WTC11 (cell line): Measurements from ENCODE around the gene NPAT.

ENCODE experiments used
- ESRRA ChIP-seq: sonication (generic); formaldehyde crosslinking; IDR thresholded peaks from 2 replicates; pipeline ENCODE4 v1.8.1; 2022; ENCODE audit warnings: mild to moderate bottlenecking, missing genetic modification reagents, borderline replicate concordance
- FOXJ3 ChIP-seq: sonication (generic); formaldehyde crosslinking; IDR thresholded peaks from 2 replicates; pipeline ENCODE4 v1.9.0; 2021; ENCODE audit warnings: missing genetic modification reagents, mild to moderate bottlenecking, borderline replicate concordance
- FOXK1 ChIP-seq: sonication (generic); formaldehyde crosslinking; IDR thresholded peaks from 2 replicates; pipeline ENCODE4 v1.8.0; 2022; ENCODE audit warnings: mild to moderate bottlenecking, moderate library complexity, missing genetic modification reagents
- JUN ChIP-seq: sonication (generic); formaldehyde crosslinking; IDR thresholded peaks from 2 replicates; pipeline ENCODE4 v1.8.0; 2023; ENCODE audit warnings: mild to moderate bottlenecking, missing genetic modification reagents
- RELA ChIP-seq: sonication (generic); formaldehyde crosslinking; IDR thresholded peaks from 2 replicates; pipeline ENCODE4 v1.8.1; 2022; ENCODE audit warnings: missing genetic modification reagents, mild to moderate bottlenecking, borderline replicate concordance
- SOX15 ChIP-seq: fragments of 250-450 bp; sonication (Bioruptor Pico); IDR thresholded peaks from 2 replicates; pipeline ENCODE4 v1.9.0; 2021; ENCODE audit warnings: mild to moderate bottlenecking
- SP1 ChIP-seq: sonication (generic); formaldehyde crosslinking; conservative IDR thresholded peaks from 2 replicates; pipeline ENCODE4 v1.8.1; 2022; ENCODE audit warnings: missing genetic modification reagents
- ZNF219 ChIP-seq: sonication (generic); formaldehyde crosslinking; IDR thresholded peaks from 2 replicates; pipeline ENCODE4 v1.8.0; 2023; ENCODE audit warnings: missing genetic modification reagents, mild to moderate bottlenecking, borderline replicate concordance
- TF ChIP-seq, protein P1 (sequence below): fragments of 200-600 bp; IDR thresholded peaks from 2 replicates; pipeline ENCODE4 v1.8.0; 2022; ENCODE audit warnings: antibody characterized with exemption
- TF ChIP-seq, protein P2 (sequence below): sonication (generic); formaldehyde crosslinking; IDR thresholded peaks from 2 replicates; pipeline ENCODE4 v1.8.1; 2023; ENCODE audit warnings: mild to moderate bottlenecking, moderate library complexity, missing genetic modification reagents
- TF ChIP-seq, protein P3 (sequence below): sonication (generic); formaldehyde crosslinking; IDR thresholded peaks from 2 replicates; pipeline ENCODE4 v1.8.0; 2023; ENCODE audit warnings: mild to moderate bottlenecking, missing genetic modification reagents
- TF ChIP-seq, protein P4 (sequence below): sonication (generic); formaldehyde crosslinking; IDR thresholded peaks from 2 replicates; pipeline ENCODE4 v1.8.0; 2022; ENCODE audit warnings: mild to moderate bottlenecking, missing genetic modification reagents
- TF ChIP-seq, protein P5 (sequence below): sonication (generic); formaldehyde crosslinking; IDR thresholded peaks from 2 replicates; pipeline ENCODE4 v1.8.1; 2023; ENCODE audit warnings: mild to moderate bottlenecking, missing genetic modification reagents
- TF ChIP-seq, protein P6 (sequence below): sonication (generic); formaldehyde crosslinking; IDR thresholded peaks from 2 replicates; pipeline ENCODE4 v1.8.1; 2023; ENCODE audit warnings: mild to moderate bottlenecking, missing genetic modification reagents, moderate library complexity

DNA sequence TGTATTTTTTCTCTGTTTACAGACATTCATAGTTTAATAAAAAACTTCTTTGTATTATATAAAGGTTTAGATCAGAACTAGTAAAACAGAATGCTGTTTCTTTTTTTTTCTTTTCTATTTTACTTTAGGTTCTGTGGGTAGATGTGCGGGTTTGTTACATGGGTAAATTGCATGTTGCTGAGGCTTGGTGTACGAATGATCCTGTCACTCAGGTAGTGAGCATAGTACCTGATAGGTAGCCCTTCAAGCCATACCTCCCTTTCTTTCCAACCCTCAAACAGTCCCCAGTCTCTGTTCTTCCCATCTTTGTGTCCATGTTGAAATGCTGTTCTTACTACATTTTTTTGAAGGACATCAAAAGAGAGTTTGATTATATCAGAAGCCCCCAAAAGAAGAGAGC lies 3.6 kb upstream of the NPAT start:
- TF ChIP-seq, protein P1, sequence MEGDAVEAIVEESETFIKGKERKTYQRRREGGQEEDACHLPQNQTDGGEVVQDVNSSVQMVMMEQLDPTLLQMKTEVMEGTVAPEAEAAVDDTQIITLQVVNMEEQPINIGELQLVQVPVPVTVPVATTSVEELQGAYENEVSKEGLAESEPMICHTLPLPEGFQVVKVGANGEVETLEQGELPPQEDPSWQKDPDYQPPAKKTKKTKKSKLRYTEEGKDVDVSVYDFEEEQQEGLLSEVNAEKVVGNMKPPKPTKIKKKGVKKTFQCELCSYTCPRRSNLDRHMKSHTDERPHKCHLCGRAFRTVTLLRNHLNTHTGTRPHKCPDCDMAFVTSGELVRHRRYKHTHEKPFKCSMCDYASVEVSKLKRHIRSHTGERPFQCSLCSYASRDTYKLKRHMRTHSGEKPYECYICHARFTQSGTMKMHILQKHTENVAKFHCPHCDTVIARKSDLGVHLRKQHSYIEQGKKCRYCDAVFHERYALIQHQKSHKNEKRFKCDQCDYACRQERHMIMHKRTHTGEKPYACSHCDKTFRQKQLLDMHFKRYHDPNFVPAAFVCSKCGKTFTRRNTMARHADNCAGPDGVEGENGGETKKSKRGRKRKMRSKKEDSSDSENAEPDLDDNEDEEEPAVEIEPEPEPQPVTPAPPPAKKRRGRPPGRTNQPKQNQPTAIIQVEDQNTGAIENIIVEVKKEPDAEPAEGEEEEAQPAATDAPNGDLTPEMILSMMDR = no peak
- no peak for TF ChIP-seq SP1 (CRISPR knock-in tag)
- TF ChIP-seq, protein P2, sequence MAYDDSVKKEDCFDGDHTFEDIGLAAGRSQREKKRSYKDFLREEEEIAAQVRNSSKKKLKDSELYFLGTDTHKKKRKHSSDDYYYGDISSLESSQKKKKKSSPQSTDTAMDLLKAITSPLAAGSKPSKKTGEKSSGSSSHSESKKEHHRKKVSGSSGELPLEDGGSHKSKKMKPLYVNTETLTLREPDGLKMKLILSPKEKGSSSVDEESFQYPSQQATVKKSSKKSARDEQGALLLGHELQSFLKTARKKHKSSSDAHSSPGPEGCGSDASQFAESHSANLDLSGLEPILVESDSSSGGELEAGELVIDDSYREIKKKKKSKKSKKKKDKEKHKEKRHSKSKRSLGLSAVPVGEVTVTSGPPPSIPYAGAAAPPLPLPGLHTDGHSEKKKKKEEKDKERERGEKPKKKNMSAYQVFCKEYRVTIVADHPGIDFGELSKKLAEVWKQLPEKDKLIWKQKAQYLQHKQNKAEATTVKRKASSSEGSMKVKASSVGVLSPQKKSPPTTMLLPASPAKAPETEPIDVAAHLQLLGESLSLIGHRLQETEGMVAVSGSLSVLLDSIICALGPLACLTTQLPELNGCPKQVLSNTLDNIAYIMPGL (CRISPR knock-in tag) = no peak
- TF ChIP-seq, protein P3, sequence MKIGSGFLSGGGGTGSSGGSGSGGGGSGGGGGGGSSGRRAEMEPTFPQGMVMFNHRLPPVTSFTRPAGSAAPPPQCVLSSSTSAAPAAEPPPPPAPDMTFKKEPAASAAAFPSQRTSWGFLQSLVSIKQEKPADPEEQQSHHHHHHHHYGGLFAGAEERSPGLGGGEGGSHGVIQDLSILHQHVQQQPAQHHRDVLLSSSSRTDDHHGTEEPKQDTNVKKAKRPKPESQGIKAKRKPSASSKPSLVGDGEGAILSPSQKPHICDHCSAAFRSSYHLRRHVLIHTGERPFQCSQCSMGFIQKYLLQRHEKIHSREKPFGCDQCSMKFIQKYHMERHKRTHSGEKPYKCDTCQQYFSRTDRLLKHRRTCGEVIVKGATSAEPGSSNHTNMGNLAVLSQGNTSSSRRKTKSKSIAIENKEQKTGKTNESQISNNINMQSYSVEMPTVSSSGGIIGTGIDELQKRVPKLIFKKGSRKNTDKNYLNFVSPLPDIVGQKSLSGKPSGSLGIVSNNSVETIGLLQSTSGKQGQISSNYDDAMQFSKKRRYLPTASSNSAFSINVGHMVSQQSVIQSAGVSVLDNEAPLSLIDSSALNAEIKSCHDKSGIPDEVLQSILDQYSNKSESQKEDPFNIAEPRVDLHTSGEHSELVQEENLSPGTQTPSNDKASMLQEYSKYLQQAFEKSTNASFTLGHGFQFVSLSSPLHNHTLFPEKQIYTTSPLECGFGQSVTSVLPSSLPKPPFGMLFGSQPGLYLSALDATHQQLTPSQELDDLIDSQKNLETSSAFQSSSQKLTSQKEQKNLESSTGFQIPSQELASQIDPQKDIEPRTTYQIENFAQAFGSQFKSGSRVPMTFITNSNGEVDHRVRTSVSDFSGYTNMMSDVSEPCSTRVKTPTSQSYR (CRISPR knock-in tag) = no peak
- no peak for TF ChIP-seq SOX15
- TF ChIP-seq RELA (CRISPR knock-in tag) = no peak
- TF ChIP-seq FOXJ3 (CRISPR knock-in tag) = no peak
- TF ChIP-seq, protein P4, sequence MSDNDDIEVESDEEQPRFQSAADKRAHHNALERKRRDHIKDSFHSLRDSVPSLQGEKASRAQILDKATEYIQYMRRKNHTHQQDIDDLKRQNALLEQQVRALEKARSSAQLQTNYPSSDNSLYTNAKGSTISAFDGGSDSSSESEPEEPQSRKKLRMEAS (CRISPR knock-in tag) = no peak
- TF ChIP-seq, protein P5, sequence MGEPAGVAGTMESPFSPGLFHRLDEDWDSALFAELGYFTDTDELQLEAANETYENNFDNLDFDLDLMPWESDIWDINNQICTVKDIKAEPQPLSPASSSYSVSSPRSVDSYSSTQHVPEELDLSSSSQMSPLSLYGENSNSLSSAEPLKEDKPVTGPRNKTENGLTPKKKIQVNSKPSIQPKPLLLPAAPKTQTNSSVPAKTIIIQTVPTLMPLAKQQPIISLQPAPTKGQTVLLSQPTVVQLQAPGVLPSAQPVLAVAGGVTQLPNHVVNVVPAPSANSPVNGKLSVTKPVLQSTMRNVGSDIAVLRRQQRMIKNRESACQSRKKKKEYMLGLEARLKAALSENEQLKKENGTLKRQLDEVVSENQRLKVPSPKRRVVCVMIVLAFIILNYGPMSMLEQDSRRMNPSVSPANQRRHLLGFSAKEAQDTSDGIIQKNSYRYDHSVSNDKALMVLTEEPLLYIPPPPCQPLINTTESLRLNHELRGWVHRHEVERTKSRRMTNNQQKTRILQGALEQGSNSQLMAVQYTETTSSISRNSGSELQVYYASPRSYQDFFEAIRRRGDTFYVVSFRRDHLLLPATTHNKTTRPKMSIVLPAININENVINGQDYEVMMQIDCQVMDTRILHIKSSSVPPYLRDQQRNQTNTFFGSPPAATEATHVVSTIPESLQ (CRISPR knock-in tag) = no peak
- no peak for TF ChIP-seq ZNF219 (CRISPR knock-in tag)
- no peak for TF ChIP-seq JUN
- TF ChIP-seq, protein P6, sequence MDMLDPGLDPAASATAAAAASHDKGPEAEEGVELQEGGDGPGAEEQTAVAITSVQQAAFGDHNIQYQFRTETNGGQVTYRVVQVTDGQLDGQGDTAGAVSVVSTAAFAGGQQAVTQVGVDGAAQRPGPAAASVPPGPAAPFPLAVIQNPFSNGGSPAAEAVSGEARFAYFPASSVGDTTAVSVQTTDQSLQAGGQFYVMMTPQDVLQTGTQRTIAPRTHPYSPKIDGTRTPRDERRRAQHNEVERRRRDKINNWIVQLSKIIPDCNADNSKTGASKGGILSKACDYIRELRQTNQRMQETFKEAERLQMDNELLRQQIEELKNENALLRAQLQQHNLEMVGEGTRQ (CRISPR knock-in tag) = no peak
- no peak for TF ChIP-seq FOXK1
- TF ChIP-seq ESRRA (CRISPR knock-in tag) = no peak
